ENCODE measurements around the gene ALDH2.
"Not testable (repeated sequence)": the region's sequence is repeated elsewhere in the genome, so short reads cannot be mapped to it uniquely, and the experiment has no call there.

ALDH2 gene

GRCh38 chr12:111759991-111760390 is 6.7 kb upstream of the ALDH2 start:
- DNase-seq = no peak

- no peak for DNase-seq
Measured at GRCh38 chr12:111761099-111761498, 5.6 kb upstream of the ALDH2 start.

GRCh38 chr12:111761706-111762105 is 5.0 kb upstream of the ALDH2 start:
- no peak for DNase-seq

- not testable (repeated sequence) for DNase-seq
Measured at GRCh38 chr12:111763552-111763951, 3.2 kb upstream of the ALDH2 start.

- DNase-seq = no peak
Measured at GRCh38 chr12:111764120-111764821, 2.5 kb upstream of the ALDH2 start.

GRCh38 chr12:111767362-111768158 is 827 bp downstream of the ALDH2 start:
- DNase-seq = no peak

- DNase-seq = no peak
Measured at GRCh38 chr12:111768159-111768895, 1.6 kb downstream of the ALDH2 start.

GRCh38 chr12:111769599-111769998 is 2.9 kb downstream of the ALDH2 start:
- no peak for DNase-seq

GRCh38 chr12:111773801-111774551 is 7.2 kb downstream of the ALDH2 start:
- peak; percentile 22 for DNase-seq

- peak; percentile 32 for DNase-seq
Measured at GRCh38 chr12:111775205-111776193, 8.8 kb downstream of the ALDH2 start.

GRCh38 chr12:111776836-111777344 is 10.2 kb downstream of the ALDH2 start:
- DNase-seq = no peak

- no peak for DNase-seq
Measured at GRCh38 chr12:111777345-111778045, 10.8 kb downstream of the ALDH2 start.

GRCh38 chr12:111780166-111780565 is 13.4 kb downstream of the ALDH2 start:
- no peak for DNase-seq

GRCh38 chr12:111780615-111781014 is 13.9 kb downstream of the ALDH2 start:
- no peak for DNase-seq

- DNase-seq = no peak
Measured at GRCh38 chr12:111781085-111781658, 14.4 kb downstream of the ALDH2 start.

- DNase-seq = no peak
Measured at GRCh38 chr12:111783046-111783445, 16.3 kb downstream of the ALDH2 start.

GRCh38 chr12:111784953-111785352 is 18.2 kb downstream of the ALDH2 start:
- no peak for DNase-seq

GRCh38 chr12:111785651-111786050 is 18.9 kb downstream of the ALDH2 start:
- no peak for DNase-seq

GRCh38 chr12:111788178-111788654 is 21.5 kb downstream of the ALDH2 start:
- no peak for DNase-seq

- DNase-seq = no peak
Measured at GRCh38 chr12:111789779-111790178, 23.0 kb downstream of the ALDH2 start.
